HK-2 (cell line): ENCODE results near the gene POU6F2.
"Not testable (repeated sequence)": the region's sequence is repeated elsewhere in the genome, so short reads cannot be mapped to it uniquely, and the experiment has no call there.

Source experiments
- DNase-seq: peaks from one replicate; pipeline ENCODE4 v3.0.0-alpha.2; 2018; ENCODE audit not compliant: unreplicated experiment

Gene POU6F2

DNA sequence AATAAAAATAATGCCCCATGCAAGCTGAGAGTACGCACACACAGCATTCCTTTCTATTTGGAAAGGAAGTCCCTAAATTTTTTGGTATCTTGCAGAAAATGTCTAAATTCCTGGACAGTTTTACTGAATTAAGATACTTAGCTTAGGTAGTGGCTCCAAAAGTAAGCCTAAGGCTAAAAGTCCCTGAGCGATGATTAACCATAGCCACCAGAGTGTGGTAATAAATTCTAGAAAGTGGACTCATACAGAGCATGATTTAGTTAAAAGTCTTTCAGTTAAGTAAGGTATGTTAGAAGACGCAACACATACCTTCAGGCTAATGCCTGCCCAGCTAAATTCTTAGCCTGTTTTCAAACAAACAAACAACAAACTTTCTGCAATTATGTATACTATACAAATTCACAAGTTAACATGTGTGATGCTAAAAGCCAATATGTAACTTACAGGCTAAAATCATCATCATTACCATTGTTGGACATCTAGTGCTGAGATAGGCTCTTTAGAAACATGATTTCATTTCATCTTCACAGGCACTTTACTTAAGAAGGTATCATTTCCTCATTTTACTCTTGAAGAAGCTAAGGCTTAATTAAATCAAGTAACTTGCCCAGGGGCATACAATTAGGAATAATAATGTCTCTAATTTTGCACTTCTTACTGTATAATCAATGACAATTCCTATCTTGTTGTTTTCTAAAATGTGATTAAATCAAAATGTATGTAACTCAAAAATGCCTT lies 327.1 kb downstream of the POU6F2 start:
- DNase-seq: no peak

DNA sequence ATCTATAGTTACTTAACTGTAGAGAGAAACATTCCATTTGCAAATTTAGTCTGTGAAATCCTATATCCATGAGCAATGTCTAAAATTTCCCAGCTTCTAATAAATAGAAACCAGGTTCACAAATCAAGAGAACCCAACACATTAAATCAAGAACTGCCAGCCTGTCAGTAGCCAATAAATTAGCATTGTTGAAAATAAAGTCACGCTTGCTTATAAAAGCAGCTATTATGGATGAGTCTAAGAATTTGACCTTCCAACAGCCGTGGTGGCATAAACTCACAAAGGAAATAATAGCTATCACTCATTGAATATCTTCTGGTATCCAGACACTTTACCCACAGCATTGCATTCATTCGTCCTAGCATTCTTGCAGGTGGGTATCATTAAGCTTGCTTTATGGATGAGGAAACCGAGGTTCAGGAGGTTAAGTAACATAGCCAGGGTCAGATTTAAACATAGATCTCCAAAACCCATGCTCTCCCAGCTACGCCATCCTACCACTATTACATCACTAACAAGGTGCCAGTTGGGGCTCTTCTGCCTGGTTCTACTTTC lies 328.4 kb downstream of the POU6F2 start:
- no peak for DNase-seq

DNA sequence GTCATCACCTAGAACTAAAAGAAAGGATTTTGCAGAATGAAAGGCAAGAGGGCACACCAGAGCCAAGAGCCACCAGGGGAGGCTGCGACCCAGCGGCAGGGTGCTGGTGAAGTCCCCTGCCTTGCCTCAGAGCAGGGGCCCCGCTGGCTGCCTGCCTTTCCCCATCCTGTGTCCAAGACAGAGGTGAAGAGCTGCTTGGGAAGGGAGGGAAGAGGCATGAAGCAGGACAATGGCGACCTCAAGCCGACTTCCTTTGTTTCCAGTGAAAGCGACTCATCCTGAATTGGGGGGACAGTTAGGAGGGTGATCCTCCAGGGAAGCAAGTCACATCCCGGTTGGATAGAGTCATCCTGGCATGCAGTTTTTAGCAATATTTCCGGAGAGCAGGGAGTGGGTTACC lies 333.0 kb downstream of the POU6F2 start:
- DNase-seq: no peak

GRCh38 chr7:39312254-39312989 lies 334.7 kb downstream of the POU6F2 start:
- DNase-seq: no peak

GRCh38 chr7:39313376-39313775 lies 335.7 kb downstream of the POU6F2 start:
- no peak for DNase-seq

DNA sequence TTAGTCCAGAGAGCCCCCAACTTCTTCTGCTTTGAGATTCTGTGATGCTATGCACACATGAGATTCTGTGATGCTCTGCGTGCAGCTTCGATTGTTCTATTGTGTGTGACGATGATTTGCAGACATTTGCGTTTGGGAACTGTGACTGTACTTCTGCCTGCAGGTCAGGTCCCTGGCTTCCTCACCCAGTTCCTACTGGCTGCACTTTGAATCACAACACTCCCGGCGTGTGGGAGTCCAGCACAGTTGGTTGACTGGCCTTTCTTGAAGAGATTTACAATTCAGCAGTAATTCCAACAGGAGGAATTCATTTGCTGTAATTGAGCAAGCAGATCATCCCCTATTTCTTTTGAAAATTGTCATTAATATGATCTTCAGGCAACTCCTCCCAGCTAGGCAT lies 336.3 kb downstream of the POU6F2 start:
- DNase-seq: no peak

DNA sequence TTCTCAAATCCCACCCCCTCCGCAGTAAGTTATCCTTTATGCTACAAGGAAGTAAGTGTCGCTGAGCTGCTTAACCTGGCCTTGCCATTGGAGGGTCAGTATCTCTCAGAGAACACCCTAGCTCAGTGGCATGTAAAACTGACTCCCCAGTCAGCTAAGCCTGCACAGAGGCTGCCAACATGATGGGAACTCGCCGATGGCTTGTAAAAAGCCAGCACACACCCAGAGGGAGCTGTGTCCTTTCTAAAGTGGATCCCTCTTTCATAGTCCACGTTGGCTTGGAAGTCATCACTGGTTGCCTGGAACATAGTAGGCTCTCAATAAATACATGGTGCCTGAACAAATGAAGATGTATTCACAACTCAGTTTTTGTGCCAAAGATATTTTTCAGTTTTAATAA lies 339.4 kb downstream of the POU6F2 start:
- no peak for DNase-seq

GRCh38 chr7:39317896-39318295 lies 340.2 kb downstream of the POU6F2 start:
- no peak for DNase-seq

- DNase-seq: no peak
These were observed 343.5 kb downstream of the POU6F2 start for GRCh38 chr7:39321245-39321644.

GRCh38 chr7:39321909-39322498 lies 344.3 kb downstream of the POU6F2 start:
- DNase-seq: no peak

- no peak for DNase-seq
These were observed 346.5 kb downstream of the POU6F2 start for GRCh38 chr7:39324139-39324760.

DNA sequence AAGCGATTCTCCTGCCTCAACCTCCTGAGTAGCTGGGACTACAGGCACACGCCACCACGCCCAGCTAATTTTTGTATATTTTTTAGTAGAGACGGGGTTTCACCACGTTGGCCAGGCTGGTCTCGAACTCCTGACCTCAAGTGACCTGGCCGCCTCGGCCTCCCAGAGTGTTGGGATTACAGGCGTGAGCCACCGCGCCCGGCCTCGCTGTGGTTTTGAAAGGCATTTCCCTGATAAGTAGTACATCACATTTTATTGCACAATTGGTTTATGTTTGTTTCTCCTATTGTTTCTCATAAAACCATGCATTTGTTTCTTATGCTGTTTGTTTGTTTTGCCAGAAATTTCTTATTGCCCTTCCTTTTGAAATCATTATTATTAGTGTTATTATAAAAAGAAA lies 353.9 kb downstream of the POU6F2 start:
- not testable (repeated sequence) for DNase-seq

DNA sequence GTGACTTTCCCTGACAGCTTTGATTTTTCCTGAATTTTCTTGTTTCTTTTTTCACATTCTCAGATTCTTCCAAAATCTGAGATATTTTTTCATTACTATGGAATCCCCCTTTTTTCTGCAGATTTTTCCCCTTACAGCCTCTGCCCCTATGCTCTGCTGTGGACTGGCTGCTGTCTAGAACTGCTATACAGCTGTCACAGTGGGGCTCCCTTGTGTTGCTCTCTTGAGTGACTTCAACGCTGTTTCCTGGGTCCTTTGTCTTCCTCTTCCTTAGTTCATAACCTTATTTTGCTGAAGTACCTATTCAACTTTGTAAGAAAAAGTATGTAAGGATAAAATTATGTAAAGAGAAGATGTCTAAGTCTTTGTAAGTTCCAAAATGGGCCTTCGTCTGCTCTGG lies 354.4 kb downstream of the POU6F2 start:
- DNase-seq: no peak

- no peak for DNase-seq
These were observed 356.0 kb downstream of the POU6F2 start for GRCh38 chr7:39333701-39334100.

DNA sequence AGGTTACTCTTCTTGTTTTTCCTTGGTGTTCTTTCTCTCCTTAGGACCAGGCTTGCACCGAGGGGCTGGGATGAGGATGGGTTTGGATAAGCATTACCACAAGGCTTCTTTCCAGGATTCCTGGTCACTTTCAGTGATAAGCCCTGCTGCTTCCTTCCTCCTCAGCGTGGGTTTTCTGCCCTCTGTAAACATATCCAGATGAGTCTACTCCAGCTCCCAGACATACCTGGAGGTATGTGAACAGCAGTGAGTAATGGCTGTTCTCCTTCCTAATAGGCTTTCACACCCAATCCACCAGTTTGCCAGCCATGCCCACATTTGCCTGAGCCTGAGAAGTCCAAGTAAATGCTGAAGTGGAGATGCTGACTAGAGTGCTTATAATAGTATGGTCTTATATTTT lies 358.7 kb downstream of the POU6F2 start:
- no peak for DNase-seq

GRCh38 chr7:39338716-39339115 lies 361.0 kb downstream of the POU6F2 start:
- no peak for DNase-seq

- no peak for DNase-seq
These were observed 361.9 kb downstream of the POU6F2 start for GRCh38 chr7:39339591-39339990.

DNA sequence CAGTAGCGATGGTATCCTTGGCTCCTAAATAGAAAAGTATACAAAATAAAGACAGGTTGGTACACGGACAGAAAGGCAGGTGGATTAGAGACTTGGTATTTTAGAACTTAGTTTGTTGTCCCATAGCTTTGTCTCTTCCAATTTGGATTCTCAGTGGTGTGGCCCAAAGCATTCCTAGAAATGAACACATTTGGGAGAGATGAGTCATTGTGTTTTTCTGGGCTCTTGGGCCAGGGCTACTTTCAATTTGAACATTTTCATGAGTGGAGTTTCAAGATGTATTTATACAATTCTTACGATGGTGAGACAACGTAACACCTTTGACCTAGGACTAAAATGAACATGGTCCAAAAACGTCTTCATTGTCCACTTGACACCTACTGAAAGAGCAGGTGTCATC lies 363.4 kb downstream of the POU6F2 start:
- no peak for DNase-seq

- DNase-seq: no peak
These were observed 365.1 kb downstream of the POU6F2 start for GRCh38 chr7:39342763-39343162.

GRCh38 chr7:39349452-39350123 lies 371.9 kb downstream of the POU6F2 start:
- DNase-seq: no peak

DNA sequence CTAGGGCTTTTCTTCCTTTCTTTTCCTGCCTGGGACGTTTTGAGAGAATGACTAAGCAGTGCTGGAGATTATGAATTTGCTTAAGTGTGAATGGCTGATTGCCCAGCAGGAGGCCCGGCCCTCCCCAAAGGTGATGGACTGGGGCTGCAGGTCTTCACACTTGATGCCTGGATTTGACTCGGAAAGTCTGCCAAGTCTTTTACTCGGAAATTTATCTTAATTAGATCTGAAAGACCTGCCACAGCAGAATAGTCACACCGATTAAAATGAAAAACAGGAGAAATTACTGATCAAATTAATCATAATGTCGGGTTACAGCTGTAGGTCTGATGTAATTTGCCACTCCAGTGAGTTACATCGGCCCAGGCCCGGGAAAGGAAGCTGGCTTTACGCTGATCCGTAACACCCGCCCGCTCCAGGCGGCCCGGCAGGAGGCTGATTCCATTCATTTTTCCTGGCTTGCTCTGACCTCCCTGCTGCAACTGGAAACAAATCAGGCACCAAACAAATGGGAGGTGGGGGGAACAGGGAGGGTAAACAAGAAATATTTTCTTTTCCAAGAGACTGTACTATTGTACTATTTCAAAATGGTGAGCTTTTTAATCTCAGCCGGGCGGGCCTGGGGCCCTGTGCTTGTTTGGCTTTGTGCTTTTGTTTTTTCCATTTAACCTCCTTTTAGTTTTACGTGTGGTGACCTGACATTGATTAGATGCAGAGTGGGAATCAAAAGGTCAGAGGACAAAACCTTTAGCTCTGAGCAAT lies 376.1 kb downstream of the POU6F2 start:
- DNase-seq: peak; percentile 15
